Measurements from ENCODE around the gene MEIS2.

The MEIS2 gene

DNA sequence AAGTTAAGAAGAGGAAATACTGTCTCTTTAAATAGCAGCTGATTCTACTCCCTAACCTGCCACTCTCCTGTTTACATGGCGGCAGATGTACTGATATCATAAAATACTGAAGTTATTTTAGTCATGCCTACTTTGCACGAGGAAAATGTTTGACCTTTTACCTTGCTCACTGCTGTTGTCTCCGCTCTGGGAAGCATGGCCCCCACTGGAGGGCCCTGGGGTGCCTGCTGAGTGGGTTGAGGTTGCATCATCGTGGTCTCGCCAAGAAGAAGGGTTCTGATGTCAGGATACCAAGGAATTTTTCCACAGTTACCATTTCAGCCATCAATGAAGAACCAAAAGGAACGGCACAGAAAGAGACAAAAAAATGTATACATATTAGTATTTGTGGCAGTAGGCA lies 16.7 kb downstream of the MEIS2 start:
- no peak for TF ChIP-seq ZNF274 (IDR thresholded peaks at IDR 0.05; ENCODE audit: low read depth, low read length)
- H3K4me3 ChIP-seq (ENCODE audit: low read length) = no peak overlapping the region

DNA sequence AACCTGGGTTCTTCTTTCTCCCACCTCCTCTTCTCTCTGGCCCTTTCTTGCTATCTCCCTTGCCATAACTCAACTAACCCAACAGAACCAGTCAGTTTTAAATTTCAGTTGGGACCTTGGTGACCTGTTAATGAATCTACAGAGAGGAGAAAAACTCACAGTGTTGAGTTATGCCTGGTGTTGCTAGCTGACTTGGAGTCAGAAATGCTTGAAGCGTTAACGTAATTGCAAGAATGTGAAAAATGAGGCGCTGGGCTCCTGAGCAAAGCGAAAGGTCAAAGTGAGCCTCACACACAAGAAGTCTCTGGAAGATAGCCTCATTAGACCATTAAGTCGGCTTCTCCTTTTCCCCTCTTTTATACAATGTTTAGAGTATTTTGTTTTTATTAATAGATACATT lies 18.4 kb downstream of the MEIS2 start:
- H3K4me3 ChIP-seq (ENCODE audit: low read length) = no peak overlapping the region
- no peak for TF ChIP-seq ZNF274 (IDR thresholded peaks at IDR 0.05; ENCODE audit: low read depth, low read length)

DNA sequence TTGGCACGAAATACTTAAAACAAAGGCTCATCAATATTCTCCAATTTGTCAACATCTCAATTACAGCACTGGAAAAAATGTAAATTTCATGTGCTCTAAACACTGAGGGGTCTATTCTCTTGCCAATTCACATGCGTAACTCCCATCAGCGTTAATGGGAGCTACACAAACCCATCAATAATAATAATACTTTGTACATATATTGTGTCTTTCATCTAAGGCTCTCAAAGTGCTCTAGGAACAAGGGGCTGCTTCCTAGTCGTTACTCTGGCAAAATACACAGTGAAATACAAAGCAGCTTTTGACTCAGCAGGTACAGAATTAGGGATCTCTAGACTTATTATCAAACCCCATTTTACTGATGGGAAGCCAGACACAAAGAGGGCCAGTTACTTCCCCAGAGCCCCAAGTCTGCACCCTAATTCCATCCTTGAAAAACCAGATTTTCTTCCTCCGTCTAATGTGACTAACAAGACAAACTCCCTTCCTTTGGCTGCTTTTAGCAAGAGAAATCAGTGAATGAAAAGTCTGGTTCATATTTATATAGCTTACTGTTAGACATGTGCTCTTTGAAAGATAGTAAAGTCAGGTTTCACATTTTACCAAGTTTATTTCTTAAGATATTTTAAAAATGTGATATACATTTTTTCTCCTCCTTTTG lies 20.0 kb downstream of the MEIS2 start:
- no peak overlapping the region for H3K4me3 ChIP-seq (ENCODE audit: low read length)
- no peak for TF ChIP-seq ZNF274 (IDR thresholded peaks at IDR 0.05; ENCODE audit: low read depth, low read length)

DNA sequence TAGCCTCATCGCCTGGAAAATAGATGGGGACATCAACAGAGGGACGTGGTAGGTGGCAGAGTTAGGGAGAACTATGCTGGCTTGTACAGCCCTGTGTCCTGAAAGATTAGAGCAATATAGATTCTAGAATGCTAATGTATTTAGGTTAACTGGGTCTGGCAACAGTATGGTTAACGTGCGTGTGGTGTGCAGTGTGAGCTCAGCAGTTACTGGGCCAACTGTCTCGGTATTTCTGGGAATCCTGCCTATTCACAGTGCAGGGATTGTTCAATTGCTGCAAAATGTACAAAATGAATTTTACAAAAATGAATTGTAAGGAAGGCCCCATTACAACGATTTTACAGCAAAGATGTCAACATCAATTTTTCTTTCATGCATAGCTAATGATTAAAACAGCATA lies 20.6 kb downstream of the MEIS2 start:
- TF ChIP-seq ZNF274 (IDR thresholded peaks at IDR 0.05; ENCODE audit: low read depth, low read length) = no peak
- H3K4me3 ChIP-seq (ENCODE audit: low read length) = no peak overlapping the region

DNA sequence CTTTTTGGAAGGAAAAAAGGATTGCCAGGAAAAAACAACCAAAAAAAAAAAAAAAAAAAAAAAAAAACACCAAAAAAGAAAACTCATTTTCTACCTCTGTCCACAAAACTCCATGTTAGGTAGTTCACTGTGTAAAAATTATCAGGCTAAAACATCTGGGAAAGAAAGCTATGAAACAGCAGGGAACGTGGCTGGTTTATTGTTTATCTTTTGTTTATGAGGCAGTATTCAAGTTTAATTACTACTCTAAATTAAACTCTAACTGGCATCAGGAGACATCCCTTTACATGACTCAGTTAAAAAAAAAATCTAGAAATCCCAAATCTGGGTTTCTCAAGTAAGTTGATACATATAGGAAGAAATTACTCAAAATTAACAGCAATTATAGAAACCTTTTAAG lies 21.8 kb downstream of the MEIS2 start:
- TF ChIP-seq ZNF274 (IDR thresholded peaks at IDR 0.05; ENCODE audit: low read depth, low read length) = no peak
- no peak overlapping the region for H3K4me3 ChIP-seq (ENCODE audit: low read length)

DNA sequence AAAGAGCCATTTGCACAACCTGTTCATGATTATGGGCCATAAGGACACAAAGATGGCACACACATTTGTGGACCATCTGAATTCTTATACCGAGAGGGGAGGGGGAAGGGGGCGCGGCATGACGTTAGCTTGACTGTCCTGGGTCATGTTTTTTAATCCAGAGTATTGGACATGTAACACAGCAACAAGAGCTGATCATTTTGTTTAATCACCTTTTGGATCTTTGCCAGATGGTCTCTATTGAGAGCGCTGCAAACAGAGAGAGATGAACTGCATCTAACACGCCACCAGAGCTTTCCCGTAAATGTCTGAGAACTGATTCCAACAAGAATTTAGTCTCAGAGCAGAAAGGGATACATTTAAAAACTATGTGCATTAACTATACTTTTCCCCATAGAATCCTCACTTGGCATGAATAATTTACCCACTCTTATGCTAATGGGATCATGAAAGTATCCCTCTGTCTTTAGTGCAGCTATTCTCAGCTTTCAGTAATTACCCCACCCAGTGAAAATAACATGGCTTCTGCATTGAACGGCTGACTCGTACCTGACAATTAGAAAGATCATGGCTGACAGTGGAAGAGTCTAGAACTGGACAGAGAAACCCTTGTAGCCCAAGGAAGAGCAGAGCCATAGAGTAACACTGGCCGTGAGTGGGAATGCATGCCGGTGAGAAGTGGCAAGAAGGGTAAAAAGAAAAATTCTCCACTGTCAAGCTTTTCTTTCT lies 22.6 kb downstream of the MEIS2 start:
- H3K4me3 ChIP-seq (ENCODE audit: low read length) = no peak overlapping the region
- no peak for TF ChIP-seq ZNF274 (IDR thresholded peaks at IDR 0.05; ENCODE audit: low read depth, low read length)

DNA sequence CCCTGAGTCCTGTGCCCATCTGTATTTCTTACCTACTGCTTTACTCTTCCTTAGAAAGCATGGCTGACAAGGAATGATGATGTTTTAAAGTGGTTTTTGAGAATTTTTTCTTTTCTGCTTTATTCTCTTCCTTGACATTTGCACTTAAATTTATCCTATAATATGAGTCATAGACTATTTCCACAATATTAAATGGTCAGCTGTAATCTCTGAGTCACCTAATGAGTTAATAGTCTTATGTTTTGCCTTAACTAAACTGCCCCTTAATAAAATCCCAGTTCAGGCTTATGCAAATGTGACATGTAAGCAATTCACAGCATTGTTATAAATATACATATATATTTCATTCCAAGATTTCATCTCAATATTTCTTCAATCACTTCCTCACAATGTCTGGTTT lies 23.8 kb downstream of the MEIS2 start:
- no peak overlapping the region for H3K4me3 ChIP-seq (ENCODE audit: low read length)
- no peak for TF ChIP-seq ZNF274 (IDR thresholded peaks at IDR 0.05; ENCODE audit: low read depth, low read length)

DNA sequence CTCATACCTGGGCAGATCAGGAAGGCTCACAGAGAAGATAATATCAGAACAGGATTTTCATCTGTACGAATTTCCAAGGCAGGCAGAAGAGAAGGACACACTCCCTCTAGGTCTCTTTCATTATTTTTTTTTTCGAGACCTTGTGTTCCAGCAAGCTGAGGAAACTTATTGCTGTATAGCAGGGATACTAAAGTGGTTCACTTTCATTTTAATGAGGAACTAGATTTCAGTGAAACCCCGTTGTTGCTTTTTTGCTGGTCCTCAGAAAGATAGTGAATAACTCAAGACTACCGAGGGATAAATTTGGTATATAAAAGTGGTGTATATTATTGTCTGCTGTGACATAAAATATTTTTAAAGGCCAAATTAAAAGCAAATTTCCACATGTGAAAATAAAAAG lies 24.6 kb downstream of the MEIS2 start:
- no peak overlapping the region for H3K4me3 ChIP-seq (ENCODE audit: low read length)
- no peak for TF ChIP-seq ZNF274 (IDR thresholded peaks at IDR 0.05; ENCODE audit: low read depth, low read length)

DNA sequence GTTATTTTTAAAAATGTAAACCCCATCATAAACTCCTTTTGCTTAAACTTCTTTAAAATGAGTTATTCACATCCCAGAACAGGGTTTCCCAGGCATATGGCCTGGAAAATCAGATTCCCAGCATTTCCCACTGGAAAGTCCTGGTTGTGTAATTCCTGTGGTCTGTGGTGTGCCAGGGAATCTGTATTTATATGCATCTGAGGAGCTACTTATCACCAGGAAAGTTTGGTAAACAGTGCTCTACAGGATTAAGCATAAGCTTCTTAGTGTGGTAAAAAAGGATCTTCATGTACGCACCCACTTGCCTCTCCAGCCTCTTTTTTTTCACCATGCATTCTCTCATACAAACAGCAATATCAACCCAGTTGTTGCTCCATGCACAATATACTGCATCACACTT lies 28.2 kb downstream of the MEIS2 start:
- TF ChIP-seq ZNF274 (IDR thresholded peaks at IDR 0.05; ENCODE audit: low read depth, low read length) = no peak
- no peak overlapping the region for H3K4me3 ChIP-seq (ENCODE audit: low read length)

DNA sequence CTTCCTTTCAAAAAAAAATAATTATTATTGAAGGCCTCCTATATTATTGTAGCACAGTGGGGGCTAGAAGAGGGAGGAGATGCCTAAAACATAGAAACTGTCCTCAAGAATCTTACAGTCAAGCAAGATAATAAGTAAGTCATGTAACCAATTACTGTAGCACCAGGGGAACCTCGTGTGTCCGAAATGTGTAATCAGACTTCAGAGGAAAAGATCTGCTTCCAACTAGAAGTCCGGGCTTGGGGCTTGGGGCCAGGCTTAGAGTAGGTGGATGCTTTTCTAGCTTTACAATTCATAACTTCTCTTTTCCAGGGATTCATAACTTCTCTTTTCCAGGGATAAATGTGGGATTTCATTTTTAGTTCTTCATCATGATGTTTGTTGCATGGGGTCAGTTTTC lies 29.2 kb downstream of the MEIS2 start:
- no peak for TF ChIP-seq ZNF274 (IDR thresholded peaks at IDR 0.05; ENCODE audit: low read depth, low read length)
- no peak overlapping the region for H3K4me3 ChIP-seq (ENCODE audit: low read length)

DNA sequence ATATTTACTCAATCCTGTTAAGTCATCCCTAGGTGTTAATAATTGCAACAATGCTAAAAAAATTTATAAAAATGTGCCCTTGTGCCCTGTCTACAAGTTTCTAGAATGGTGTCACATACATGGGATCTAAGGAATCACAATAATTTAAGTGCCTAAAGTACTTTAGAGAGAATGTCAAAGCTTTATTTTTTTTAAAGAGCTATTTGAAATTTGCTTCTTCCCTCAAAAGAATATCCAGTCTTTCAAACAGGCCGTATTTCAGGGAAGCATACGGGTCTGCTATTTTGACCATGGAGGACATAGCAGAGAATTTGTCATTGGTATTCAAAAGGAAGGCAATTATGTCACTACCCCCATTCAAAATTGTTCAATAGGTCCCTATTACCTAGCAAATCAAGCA lies 29.7 kb downstream of the MEIS2 start:
- no peak overlapping the region for H3K4me3 ChIP-seq (ENCODE audit: low read length)
- TF ChIP-seq ZNF274 (IDR thresholded peaks at IDR 0.05; ENCODE audit: low read depth, low read length) = no peak

DNA sequence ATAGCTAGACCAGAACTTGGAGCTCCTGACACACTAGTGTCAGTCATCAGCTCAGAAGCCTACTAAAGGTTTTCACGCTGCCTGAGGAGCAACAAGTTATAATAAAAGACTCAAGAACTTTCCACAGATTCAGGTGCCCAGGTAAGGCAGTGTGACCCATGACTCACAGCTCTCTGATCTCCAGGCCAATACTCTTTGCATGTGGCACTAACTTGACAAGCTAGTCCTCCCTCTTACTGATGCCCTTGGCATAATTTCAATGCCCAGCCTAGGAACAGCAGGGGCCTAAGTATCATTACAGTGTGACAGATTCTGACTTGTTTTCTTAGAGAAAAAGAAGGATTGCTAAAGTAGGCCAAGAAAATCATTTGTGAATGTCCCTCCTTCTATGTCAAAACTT lies 38.4 kb downstream of the MEIS2 start:
- H3K4me3 ChIP-seq (ENCODE audit: low read length) = no peak overlapping the region
- no peak for TF ChIP-seq ZNF274 (IDR thresholded peaks at IDR 0.05; ENCODE audit: low read depth, low read length)

DNA sequence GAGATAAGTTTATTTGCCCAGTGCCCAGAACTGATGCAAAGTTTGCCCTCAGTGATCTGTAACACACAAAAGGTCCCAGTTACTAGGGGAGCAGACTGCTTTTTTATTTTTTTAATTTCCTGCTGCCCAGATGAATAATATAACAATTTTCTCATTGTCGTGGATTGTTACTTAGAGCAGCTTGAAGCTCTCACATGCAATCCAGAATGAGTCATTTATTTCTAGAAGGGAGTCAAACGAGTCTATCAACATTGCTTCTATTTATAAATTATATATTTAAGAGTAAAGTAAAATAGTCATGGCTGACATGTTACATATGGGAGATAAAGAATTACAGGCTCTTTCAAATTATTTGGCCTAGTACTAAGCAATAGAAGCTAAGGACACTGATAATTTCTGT lies 41.3 kb downstream of the MEIS2 start:
- no peak for TF ChIP-seq ZNF274 (IDR thresholded peaks at IDR 0.05; ENCODE audit: low read depth, low read length)
- no peak overlapping the region for H3K4me3 ChIP-seq (ENCODE audit: low read length)

DNA sequence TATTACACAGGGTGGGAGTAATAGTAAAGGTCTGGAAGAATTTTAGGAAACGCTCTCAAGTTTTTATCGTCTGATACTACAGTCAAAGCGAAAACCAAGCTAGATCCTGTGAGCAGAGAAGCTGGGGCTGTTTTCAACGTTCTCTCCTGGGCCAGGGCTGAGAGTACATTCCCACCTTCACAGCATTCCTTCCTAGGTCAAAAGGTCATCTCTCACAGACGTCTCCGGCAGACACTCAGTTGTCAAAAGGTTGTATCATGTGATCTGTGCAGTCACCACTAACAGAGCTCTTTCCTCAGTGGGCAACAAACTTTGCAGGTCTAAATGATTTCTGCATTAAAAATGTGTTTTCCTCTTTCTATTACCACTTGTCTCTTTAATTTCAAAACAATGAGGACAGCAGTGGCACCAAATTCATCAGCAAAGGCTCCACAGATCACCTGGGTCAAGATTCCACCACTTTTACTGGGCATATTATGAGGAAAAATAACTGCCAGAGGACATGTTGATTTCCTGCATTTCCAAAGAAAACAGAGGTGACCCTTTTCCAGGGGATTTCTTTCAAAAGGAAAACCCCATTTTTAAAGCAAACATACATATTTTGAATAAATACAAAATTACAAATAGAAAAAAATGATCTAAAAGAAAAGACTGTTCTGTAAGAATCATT lies 41.9 kb downstream of the MEIS2 start:
- H3K4me3 ChIP-seq (ENCODE audit: low read length) = no peak overlapping the region
- no peak for TF ChIP-seq ZNF274 (IDR thresholded peaks at IDR 0.05; ENCODE audit: low read depth, low read length)

DNA sequence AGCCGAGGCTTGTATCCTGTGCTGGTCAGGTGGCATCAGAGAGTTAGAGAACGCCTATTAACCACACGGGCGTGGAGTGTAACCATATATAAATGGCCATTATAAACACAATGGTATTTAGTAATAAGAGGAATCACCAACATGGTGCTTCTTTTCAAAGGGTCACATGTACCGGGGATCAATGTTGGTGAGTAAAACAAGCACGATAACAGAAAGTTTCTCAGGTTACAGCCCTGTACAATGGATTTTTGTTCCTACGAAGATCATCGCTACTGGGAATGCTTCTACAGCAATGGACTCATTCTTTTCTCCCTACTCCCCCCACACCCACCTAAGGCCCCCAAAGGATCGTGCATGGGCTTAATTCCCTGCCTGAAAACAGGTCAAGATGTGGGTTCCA lies 42.5 kb downstream of the MEIS2 start:
- H3K4me3 ChIP-seq (ENCODE audit: low read length) = no peak overlapping the region
- no peak for TF ChIP-seq ZNF274 (IDR thresholded peaks at IDR 0.05; ENCODE audit: low read depth, low read length)

All from GM08714 (cell line).